ENCODE results near the gene KLRD1.

Gene KLRD1

GRCh38 chr12:10307630-10308029, at the start of gene KLRD1:
TSS of gene KLRD1 (plus strand) at chr12:10307870. CDS start at chr12:10308078, 208 bp downstream.
- Mint-ChIP-seq H3K36me3 (ENCODE audit: low read depth) (peaks cover 3% of the 10 kb centered on the region), H3K4me1 (ENCODE audit: low read depth) (peaks cover 21% of the 10 kb centered on the region), H3K4me3 (no peak within 1 kb of the TSS), H3K27me3 (ENCODE audit: low read depth) (peaks cover 7% of the 10 kb centered on the region), H3K27ac (no peak within 1 kb of the TSS), H3K9me3 (peaks cover 10% of the 10 kb centered on the region)
- DNase-seq (ENCODE audit: low spot score), result no peak

- Mint-ChIP-seq H3K36me3 (ENCODE audit: low read depth) (no peaks in the 10 kb centered on the region), H3K9me3 (peaks cover 12% of the 10 kb centered on the region), H3K4me3 (no peak overlapping the region), H3K27me3 (ENCODE audit: low read depth) (peaks cover 16% of the 10 kb centered on the region), H3K4me1 (ENCODE audit: low read depth) (no peaks in the 10 kb centered on the region), H3K27ac (no peak overlapping the region)
- DNase-seq (ENCODE audit: low spot score), result no peak
Measured at GRCh38 chr12:10260927-10261326, 46.7 kb upstream of the KLRD1 start.

- Mint-ChIP-seq H3K27ac (no peak overlapping the region), H3K9me3 (no peaks in the 10 kb centered on the region), H3K27me3 (ENCODE audit: low read depth) (peaks cover 13% of the 10 kb centered on the region), H3K36me3 (ENCODE audit: low read depth) (no peaks in the 10 kb centered on the region), H3K4me3 (no peak overlapping the region), H3K4me1 (ENCODE audit: low read depth) (no peaks in the 10 kb centered on the region)
- DNase-seq (ENCODE audit: low spot score), result no peak
Measured at GRCh38 chr12:10268037-10268436, 39.6 kb upstream of the KLRD1 start.

- no peak for DNase-seq (ENCODE audit: low spot score)
- no peaks in the 10 kb centered on the region for H3K9me3 Mint-ChIP-seq
- no peaks in the 10 kb centered on the region for H3K4me1 Mint-ChIP-seq (ENCODE audit: low read depth)
- peaks cover 20% of the 10 kb centered on the region for H3K27me3 Mint-ChIP-seq (ENCODE audit: low read depth)
- H3K27ac Mint-ChIP-seq, result no peak overlapping the region
- no peak overlapping the region for H3K4me3 Mint-ChIP-seq
- H3K36me3 Mint-ChIP-seq (ENCODE audit: low read depth), result no peaks in the 10 kb centered on the region
Measured at GRCh38 chr12:10272467-10272866, 35.2 kb upstream of the KLRD1 start.

GRCh38 chr12:10276774-10277173, 30.9 kb upstream of the KLRD1 start:
- H3K4me1 Mint-ChIP-seq (ENCODE audit: low read depth), result no peaks in the 10 kb centered on the region
- H3K9me3 Mint-ChIP-seq, result peaks cover 4% of the 10 kb centered on the region
- DNase-seq (ENCODE audit: low spot score), result no peak
- H3K27ac Mint-ChIP-seq, result no peak overlapping the region
- no peak overlapping the region for H3K4me3 Mint-ChIP-seq
- peaks cover 20% of the 10 kb centered on the region for H3K27me3 Mint-ChIP-seq (ENCODE audit: low read depth)
- H3K36me3 Mint-ChIP-seq (ENCODE audit: low read depth), result no peaks in the 10 kb centered on the region

GRCh38 chr12:10278104-10278503, 29.6 kb upstream of the KLRD1 start:
- Mint-ChIP-seq H3K27ac (no peak overlapping the region), H3K36me3 (ENCODE audit: low read depth) (no peaks in the 10 kb centered on the region), H3K27me3 (ENCODE audit: low read depth) (peaks cover 21% of the 10 kb centered on the region), H3K9me3 (peaks cover 4% of the 10 kb centered on the region), H3K4me3 (no peak overlapping the region), H3K4me1 (ENCODE audit: low read depth) (no peaks in the 10 kb centered on the region)
- no peak for DNase-seq (ENCODE audit: low spot score)

- H3K27me3 Mint-ChIP-seq (ENCODE audit: low read depth), result peaks cover 18% of the 10 kb centered on the region
Measured at GRCh38 chr12:10279937-10280336, 27.7 kb upstream of the KLRD1 start.

GRCh38 chr12:10283027-10283426, 24.6 kb upstream of the KLRD1 start:
- H3K27me3 Mint-ChIP-seq (ENCODE audit: low read depth), result peaks cover 19% of the 10 kb centered on the region
- H3K36me3 Mint-ChIP-seq (ENCODE audit: low read depth), result no peaks in the 10 kb centered on the region
- DNase-seq (ENCODE audit: low spot score), result no peak
- H3K27ac Mint-ChIP-seq, result no peak overlapping the region
- no peaks in the 10 kb centered on the region for H3K4me1 Mint-ChIP-seq (ENCODE audit: low read depth)
- H3K9me3 Mint-ChIP-seq, result peaks cover 4% of the 10 kb centered on the region
- H3K4me3 Mint-ChIP-seq, result no peak overlapping the region

More at GRCh38 chr12:10279937-10280336, 27.7 kb upstream of the KLRD1 start:
- Mint-ChIP-seq H3K4me1 (ENCODE audit: low read depth) (no peaks in the 10 kb centered on the region), H3K9me3 (peaks cover 4% of the 10 kb centered on the region), H3K36me3 (ENCODE audit: low read depth) (no peaks in the 10 kb centered on the region), H3K27ac (no peak overlapping the region), H3K4me3 (no peak overlapping the region)
- no peak for DNase-seq (ENCODE audit: low spot score)

- H3K27ac Mint-ChIP-seq, result no peak overlapping the region
Measured at GRCh38 chr12:10285919-10286318, 21.8 kb upstream of the KLRD1 start.

GRCh38 chr12:10289005-10289754, 18.5 kb upstream of the KLRD1 start:
- Mint-ChIP-seq H3K36me3 (ENCODE audit: low read depth) (no peaks in the 10 kb centered on the region), H3K27ac (no peak overlapping the region), H3K4me1 (ENCODE audit: low read depth) (peaks cover 13% of the 10 kb centered on the region)

More at GRCh38 chr12:10285919-10286318, 21.8 kb upstream of the KLRD1 start:
- H3K9me3 Mint-ChIP-seq, result peaks cover 2% of the 10 kb centered on the region
- H3K27me3 Mint-ChIP-seq (ENCODE audit: low read depth), result peaks cover 17% of the 10 kb centered on the region
- no peak overlapping the region for H3K4me3 Mint-ChIP-seq
- no peaks in the 10 kb centered on the region for H3K36me3 Mint-ChIP-seq (ENCODE audit: low read depth)
- H3K4me1 Mint-ChIP-seq (ENCODE audit: low read depth), result peaks cover 1% of the 10 kb centered on the region
- DNase-seq (ENCODE audit: low spot score), result no peak

GRCh38 chr12:10291030-10291429, 16.6 kb upstream of the KLRD1 start:
- peaks cover 14% of the 10 kb centered on the region for H3K4me1 Mint-ChIP-seq (ENCODE audit: low read depth)
- H3K27me3 Mint-ChIP-seq (ENCODE audit: low read depth), result peaks cover 9% of the 10 kb centered on the region

More at GRCh38 chr12:10289005-10289754, 18.5 kb upstream of the KLRD1 start:
- peaks cover 15% of the 10 kb centered on the region for H3K27me3 Mint-ChIP-seq (ENCODE audit: low read depth)
- H3K9me3 Mint-ChIP-seq, result no peaks in the 10 kb centered on the region
- DNase-seq (ENCODE audit: low spot score), result peak; percentile 12
- H3K4me3 Mint-ChIP-seq, result no peak overlapping the region

GRCh38 chr12:10293151-10293550, 14.5 kb upstream of the KLRD1 start:
- Mint-ChIP-seq H3K9me3 (peaks cover 9% of the 10 kb centered on the region), H3K36me3 (ENCODE audit: low read depth) (peaks cover 1% of the 10 kb centered on the region), H3K4me1 (ENCODE audit: low read depth) (peaks cover 21% of the 10 kb centered on the region), H3K4me3 (no peak overlapping the region), H3K27me3 (ENCODE audit: low read depth) (peaks cover 9% of the 10 kb centered on the region), H3K27ac (peak overlapping the region; percentile 33)
- peak; percentile 27 for DNase-seq (ENCODE audit: low spot score)

More at GRCh38 chr12:10291030-10291429, 16.6 kb upstream of the KLRD1 start:
- Mint-ChIP-seq H3K9me3 (peaks cover 4% of the 10 kb centered on the region), H3K27ac (no peak overlapping the region), H3K4me3 (no peak overlapping the region), H3K36me3 (ENCODE audit: low read depth) (peaks cover 1% of the 10 kb centered on the region)
- DNase-seq (ENCODE audit: low spot score), result no peak

- Mint-ChIP-seq H3K9me3 (peaks cover 9% of the 10 kb centered on the region), H3K27me3 (ENCODE audit: low read depth) (peaks cover 9% of the 10 kb centered on the region), H3K4me3 (no peak overlapping the region), H3K4me1 (ENCODE audit: low read depth) (peaks cover 21% of the 10 kb centered on the region), H3K36me3 (ENCODE audit: low read depth) (peaks cover 1% of the 10 kb centered on the region), H3K27ac (peak overlapping the region; percentile 33)
- no peak for DNase-seq (ENCODE audit: low spot score)
Measured at GRCh38 chr12:10293570-10294227, 14.0 kb upstream of the KLRD1 start.

- no peak overlapping the region for H3K27ac Mint-ChIP-seq
- H3K9me3 Mint-ChIP-seq, result peaks cover 20% of the 10 kb centered on the region
- peaks cover 3% of the 10 kb centered on the region for H3K36me3 Mint-ChIP-seq (ENCODE audit: low read depth)
- no peaks in the 10 kb centered on the region for H3K27me3 Mint-ChIP-seq (ENCODE audit: low read depth)
- H3K4me1 Mint-ChIP-seq (ENCODE audit: low read depth), result peaks cover 40% of the 10 kb centered on the region
- H3K4me3 Mint-ChIP-seq, result no peak overlapping the region
- peak; percentile 64 for DNase-seq (ENCODE audit: low spot score)
Measured at GRCh38 chr12:10301103-10301502, 6.6 kb upstream of the KLRD1 start.
